Thyroid gland (tissue), 4 donors: Measurements from ENCODE around the gene KRT86.

Experiments
- CTCF ChIP-seq, 6 experiments: fragments of 200-600 bp in 3 of 6; fragments of 450-650 bp in 3 of 6; sonication (generic) in 3 of 6; IDR thresholded peaks; one replicate each; pipeline ENCODE4 v1.5.1; 2016 to 2019; ENCODE audit warnings: antibody characterized with exemption in 6 of 6, mild to moderate bottlenecking in 2 of 6, inconsistent platforms in 1 of 6, moderate library complexity in 1 of 6
- POLR2A ChIP-seq, 2 donors: fragments of 450-650 bp; IDR thresholded peaks; one replicate each; pipeline ENCODE4 v1.6.1; 2017; ENCODE audit warnings: antibody characterized with exemption in 2 of 2, mild to moderate bottlenecking in 2 of 2, moderate library complexity in 1 of 2

- TF ChIP-seq CTCF (IDR thresholded peaks at IDR 0.05): no peak
- TF ChIP-seq POLR2A (IDR thresholded peaks at IDR 0.05): no peak
Measured at GRCh38 chr12:52242442-52243258, 31.8 kb upstream of the KRT86 start.
